H1 (cell line): Measurements from ENCODE around the gene KCNJ9.

Experiments
- CHD1 ChIP-seq: IDR thresholded peaks from 2 replicates; pipeline ENCODE4 v1.6.1; 2012; ENCODE audit warnings: low read depth, low read length, improper control_type of control experiment
- CHD2 ChIP-seq: IDR thresholded peaks from 2 replicates; pipeline ENCODE4 v1.6.1; 2012; ENCODE audit warnings: low read length, improper control_type of control experiment
- CTCF ChIP-seq, 3 experiments: IDR thresholded peaks; 1 replicate in 2 of 3; 2 replicates in 1 of 3; pipeline versions ENCODE4 v1.5.1 to v1.6.1; 2011; ENCODE audit warnings: low read length in 3 of 3, mild to moderate bottlenecking in 3 of 3, inconsistent platforms in 2 of 3, low read depth in 1 of 3, moderate library complexity in 1 of 3; ENCODE audit not compliant: insufficient read depth in 1 of 3; ENCODE audit errors: control extremely low read depth in 1 of 3
- EP300 ChIP-seq, 2 experiments: IDR thresholded peaks; 1 replicate in 1 of 2; 2 replicates in 1 of 2; pipeline ENCODE4 v1.6.1; 2011 to 2012; ENCODE audit warnings: low read depth in 2 of 2, low read length in 2 of 2, mild to moderate bottlenecking in 2 of 2, borderline replicate concordance in 1 of 2, inconsistent platforms in 1 of 2, moderate library complexity in 1 of 2
- MAX ChIP-seq: IDR thresholded peaks from 2 replicates; pipeline ENCODE4 v1.6.1; 2012; ENCODE audit warnings: inconsistent platforms
- POLR2A ChIP-seq, 2 experiments: IDR thresholded peaks; 1 replicate in 1 of 2; 2 replicates in 1 of 2; pipeline ENCODE4 v1.6.1; 2011; ENCODE audit warnings: low read depth in 2 of 2, low read length in 2 of 2, mild to moderate bottlenecking in 2 of 2; ENCODE audit errors: control extremely low read depth in 1 of 2
- RFX5 ChIP-seq: IDR thresholded peaks from 2 replicates; pipeline ENCODE4 v1.6.1; 2011; ENCODE audit warnings: low read depth, low read length, improper control_type of control experiment, borderline replicate concordance
- SAP30 ChIP-seq: fragments of 300-600 bp; sonication (generic); IDR thresholded peaks from 2 replicates; pipeline ENCODE4 v1.7.1; 2012; ENCODE audit warnings: low read length, moderate library complexity, mild to moderate bottlenecking, inconsistent platforms; ENCODE audit not compliant: insufficient read depth, insufficient replicate concordance
- SP1 ChIP-seq: IDR thresholded peaks from 2 replicates; pipeline ENCODE4 v1.6.1; 2011; ENCODE audit warnings: low read depth, low read length
- SRF ChIP-seq: IDR thresholded peaks from 2 replicates; pipeline ENCODE4 v1.6.1; 2011; ENCODE audit warnings: mild to moderate bottlenecking, low read depth, low read length, moderate library complexity

- TF ChIP-seq CTCF (IDR thresholded peaks at IDR 0.05; ENCODE audit: control extremely low read depth in 1 of 3, insufficient read depth in 1 of 3, low read depth in 1 of 3, low read length in 3 of 3), result peak in 2 of 3 experiments; percentile 12 to 15; a peak in 1 of 4 replicates
- peak in 1 of 2 experiments; percentile 54; a peak in 1 of 3 replicates for TF ChIP-seq EP300 (IDR thresholded peaks at IDR 0.05; ENCODE audit: borderline replicate concordance in 1 of 2, low read depth in 2 of 2, low read length in 2 of 2)
- peak in 1 of 2 experiments; percentile 53; a peak in 2 of 3 replicates for TF ChIP-seq POLR2A (IDR thresholded peaks at IDR 0.05; ENCODE audit: control extremely low read depth in 1 of 2, low read depth in 2 of 2, low read length in 2 of 2)
- no peak for TF ChIP-seq CHD1
- no peak for TF ChIP-seq RFX5
- no peak for TF ChIP-seq CHD2
- no peak for TF ChIP-seq SRF
- peak; percentile 76 for TF ChIP-seq SP1
- peak; percentile 53; the same call in 1 of the 2 replicates for TF ChIP-seq MAX
- TF ChIP-seq SAP30, result peak; percentile 33
Measured at GRCh38 chr1:160095382-160096105, 14.2 kb downstream of the KCNJ9 start.
